IMR-90 (cell line): ENCODE results near the gene RPL19.

Source experiments
- BHLHE40 ChIP-seq: fragments of 150-350 bp; IDR thresholded peaks from 2 replicates; pipeline ENCODE4 v1.6.1; 2016; ENCODE audit warnings: mild to moderate bottlenecking, low read depth, low read length
- CEBPB ChIP-seq: IDR thresholded peaks from 2 replicates; pipeline ENCODE4 v1.6.1; 2012; ENCODE audit warnings: low read depth, low read length, improper control_type of control experiment
- CHD1 ChIP-seq: IDR thresholded peaks from 2 replicates; pipeline ENCODE4 v1.6.1; 2012; ENCODE audit warnings: low read depth, low read length, improper control_type of control experiment
- ELK1 ChIP-seq: fragments of 150-350 bp; IDR thresholded peaks from 2 replicates; pipeline ENCODE4 v1.6.1; 2016; ENCODE audit warnings: low read depth, mild to moderate bottlenecking, low read length, moderate library complexity, borderline replicate concordance
- FOS ChIP-seq: fragments of 150-350 bp; IDR thresholded peaks from 2 replicates; pipeline ENCODE4 v1.6.1; 2016; ENCODE audit warnings: low read depth, low read length
- MAFK ChIP-seq: IDR thresholded peaks from 2 replicates; pipeline ENCODE4 v1.6.1; 2012; ENCODE audit warnings: low read depth, low read length, improper control_type of control experiment
- MXI1 ChIP-seq: IDR thresholded peaks from 2 replicates; pipeline ENCODE4 v1.6.1; 2012; ENCODE audit warnings: low read depth, mild to moderate bottlenecking, low read length, moderate library complexity, borderline replicate concordance
- NFE2L2 ChIP-seq: fragments of 150-350 bp; IDR thresholded peaks from 2 replicates; pipeline ENCODE4 v1.6.1; 2016; ENCODE audit warnings: low read depth, mild to moderate bottlenecking, low read length
- POLR2A ChIP-seq: IDR thresholded peaks from 2 replicates; pipeline ENCODE4 v1.6.1; 2012; ENCODE audit warnings: mild to moderate bottlenecking, low read depth, low read length
- RAD21 ChIP-seq: IDR thresholded peaks from 2 replicates; pipeline ENCODE4 v1.6.1; 2012; ENCODE audit warnings: low read length, improper control_type of control experiment
- RCOR1 ChIP-seq: IDR thresholded peaks from 2 replicates; pipeline ENCODE4 v1.6.1; 2012; ENCODE audit warnings: mild to moderate bottlenecking, low read length, improper control_type of control experiment; ENCODE audit not compliant: insufficient replicate concordance
- RFX5 ChIP-seq: IDR thresholded peaks from 2 replicates; pipeline ENCODE4 v1.8.0; 2012; ENCODE audit warnings: low read depth, mild to moderate bottlenecking, low read length, moderate library complexity
- USF2 ChIP-seq: fragments of 150-350 bp; IDR thresholded peaks from 2 replicates; pipeline ENCODE4 v1.6.1; 2017; ENCODE audit warnings: mild to moderate bottlenecking, antibody characterized with exemption, low read length, low read depth
- TF ChIP-seq, protein P1 (sequence below): conservative IDR thresholded peaks from 2 replicates; pipeline ENCODE4 v1.5.1; 2012; ENCODE audit warnings: mild to moderate bottlenecking, low read depth, low read length, improper control_type of control experiment

GRCh38 chr17:39194985-39195524, 5.0 kb upstream of the RPL19 start:
- TF ChIP-seq CHD1 (no peak), POLR2A (no peak), RAD21 (no peak), RCOR1 (no peak), CEBPB (no peak), RFX5 (no peak), MXI1 (no peak), FOS (no peak), MAFK (no peak), BHLHE40 (no peak), NFE2L2 (no peak), USF2 (no peak), ELK1 (no peak)
- TF ChIP-seq, protein P1, sequence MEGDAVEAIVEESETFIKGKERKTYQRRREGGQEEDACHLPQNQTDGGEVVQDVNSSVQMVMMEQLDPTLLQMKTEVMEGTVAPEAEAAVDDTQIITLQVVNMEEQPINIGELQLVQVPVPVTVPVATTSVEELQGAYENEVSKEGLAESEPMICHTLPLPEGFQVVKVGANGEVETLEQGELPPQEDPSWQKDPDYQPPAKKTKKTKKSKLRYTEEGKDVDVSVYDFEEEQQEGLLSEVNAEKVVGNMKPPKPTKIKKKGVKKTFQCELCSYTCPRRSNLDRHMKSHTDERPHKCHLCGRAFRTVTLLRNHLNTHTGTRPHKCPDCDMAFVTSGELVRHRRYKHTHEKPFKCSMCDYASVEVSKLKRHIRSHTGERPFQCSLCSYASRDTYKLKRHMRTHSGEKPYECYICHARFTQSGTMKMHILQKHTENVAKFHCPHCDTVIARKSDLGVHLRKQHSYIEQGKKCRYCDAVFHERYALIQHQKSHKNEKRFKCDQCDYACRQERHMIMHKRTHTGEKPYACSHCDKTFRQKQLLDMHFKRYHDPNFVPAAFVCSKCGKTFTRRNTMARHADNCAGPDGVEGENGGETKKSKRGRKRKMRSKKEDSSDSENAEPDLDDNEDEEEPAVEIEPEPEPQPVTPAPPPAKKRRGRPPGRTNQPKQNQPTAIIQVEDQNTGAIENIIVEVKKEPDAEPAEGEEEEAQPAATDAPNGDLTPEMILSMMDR: no peak
